Urothelium cell line (cell line): ENCODE measurements around the gene LAMA1.

ENCODE experiments used
- DNase-seq: peaks from one replicate; pipeline ENCODE4 v3.0.0; 2011; ENCODE audit warnings: low spot score, mixed read lengths
- FAIRE-seq: peaks from 2 replicates; lab custom pipeline; 2011; peaks lifted over from hg19 to GRCh38; lab: Jason Lieb, UNC

The LAMA1 gene

DNA sequence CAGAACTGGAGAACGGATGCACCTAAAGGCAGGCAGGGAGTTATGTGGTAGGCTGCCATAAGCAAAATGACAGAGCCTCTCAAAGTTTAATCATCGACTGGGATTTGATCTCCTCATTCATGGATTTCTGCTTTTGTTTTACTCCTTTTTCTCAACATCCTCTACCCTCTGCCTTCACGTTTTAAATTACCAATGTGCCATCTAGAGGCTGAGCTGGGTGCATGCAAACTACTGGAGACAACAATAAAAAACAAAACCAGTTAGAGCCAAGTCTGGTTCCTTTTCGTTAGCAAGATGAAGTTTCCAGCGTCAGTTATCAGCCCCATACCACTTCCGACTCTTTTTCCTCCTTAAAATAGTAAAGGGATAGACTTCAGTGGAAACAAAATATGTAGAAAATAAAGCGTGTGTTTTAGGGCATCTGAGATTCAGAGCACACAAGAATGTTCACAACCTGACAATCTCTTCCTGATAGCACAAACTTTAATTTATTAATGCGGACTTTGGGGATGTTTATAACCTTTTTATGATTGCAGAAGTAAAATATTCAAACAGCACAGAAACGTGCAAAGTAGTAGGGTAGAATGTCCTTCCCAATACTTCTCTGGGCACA is 117.0 kb downstream of the LAMA1 start:
- FAIRE-seq: peak; percentile 42
- DNase-seq: peak; percentile 58

DNA sequence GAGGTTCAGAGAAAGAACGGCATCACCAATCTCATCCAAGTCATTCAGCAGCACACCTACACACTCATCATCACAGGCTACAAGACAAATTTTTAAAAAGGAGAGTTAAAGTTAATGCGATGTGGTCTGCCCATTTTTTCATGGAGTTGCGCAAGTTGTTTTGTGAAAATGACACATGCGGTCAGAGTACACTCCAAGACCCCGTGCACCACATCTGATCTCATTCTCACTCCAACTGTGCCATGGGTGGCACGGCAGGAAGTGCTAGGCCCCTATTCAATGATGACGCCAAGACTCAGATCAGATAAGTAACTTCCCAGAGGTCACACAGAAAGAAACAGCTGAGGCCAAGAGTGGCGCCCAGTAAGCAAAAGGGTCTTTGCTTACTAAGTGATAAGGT is 119.8 kb downstream of the LAMA1 start:
- FAIRE-seq: no peak

DNA sequence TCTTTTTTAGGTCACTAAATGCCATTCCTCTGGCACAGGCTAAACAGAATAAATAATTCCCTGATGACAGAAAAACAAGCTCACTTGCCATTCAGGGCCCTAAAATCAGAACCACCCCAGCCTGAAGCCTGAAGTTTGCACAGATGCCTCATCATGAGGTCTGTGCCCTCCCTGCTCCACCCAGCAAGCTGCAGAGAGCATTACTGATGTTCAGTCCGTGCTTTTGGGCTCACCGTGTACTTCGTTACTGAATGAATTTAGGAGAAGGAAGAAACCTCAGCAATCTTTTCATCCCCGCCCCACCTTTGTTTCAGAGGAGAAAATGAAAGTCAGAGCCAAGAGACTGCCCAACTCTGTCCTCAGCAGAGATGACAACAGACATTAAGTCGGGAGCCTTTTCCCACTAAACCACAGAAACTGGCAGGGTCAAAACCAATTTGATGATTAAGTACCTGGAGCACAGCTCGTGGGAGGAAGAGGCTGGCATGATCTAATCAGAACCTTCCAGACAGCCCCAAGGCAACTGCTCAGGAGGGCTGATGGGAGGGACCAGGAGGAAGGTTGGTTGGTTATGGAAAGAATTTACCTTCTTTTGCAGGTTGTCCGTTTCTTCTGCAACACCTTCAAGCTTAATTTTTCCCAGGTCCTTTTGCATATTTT is 122.7 kb downstream of the LAMA1 start:
- peak; percentile 64 for DNase-seq

More for the DNA sequence above, 119.8 kb downstream of the LAMA1 start:
- no peak for DNase-seq

DNA sequence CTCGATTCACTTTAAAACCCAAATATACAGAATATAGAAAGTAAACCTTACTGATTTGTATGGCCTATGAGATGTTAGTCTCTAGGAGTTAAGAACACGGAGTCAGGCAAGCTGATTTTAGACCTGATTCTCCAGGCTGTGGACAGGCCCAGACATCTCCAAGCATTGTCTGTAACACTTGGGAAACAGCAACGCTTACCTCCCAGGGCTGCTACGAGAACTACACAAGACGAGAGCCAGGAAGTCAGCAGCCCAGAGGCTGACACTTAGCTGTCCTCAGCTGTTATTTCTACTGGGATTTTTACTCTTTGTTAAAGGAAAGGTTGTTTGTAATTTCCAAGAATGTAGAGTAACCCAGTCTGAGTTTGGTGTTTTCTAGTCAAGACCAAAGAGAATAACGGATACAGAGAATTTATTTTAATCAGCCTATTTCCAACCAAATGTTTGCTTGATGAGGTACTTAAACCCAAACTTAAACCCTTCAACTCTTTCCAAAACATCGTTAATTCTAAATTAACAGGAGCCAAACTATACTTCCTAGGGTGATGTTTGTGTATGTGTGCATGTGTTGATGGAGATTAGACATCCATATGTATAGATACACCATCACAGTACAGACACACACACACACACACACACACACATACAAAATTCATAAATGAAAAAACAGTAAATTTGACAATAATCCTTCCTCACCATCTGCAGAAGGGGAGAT is 123.4 kb downstream of the LAMA1 start:
- FAIRE-seq (peak; percentile 87), DNase-seq (no peak)

More for the DNA sequence above, 122.7 kb downstream of the LAMA1 start:
- peak; percentile 20 for FAIRE-seq

DNA sequence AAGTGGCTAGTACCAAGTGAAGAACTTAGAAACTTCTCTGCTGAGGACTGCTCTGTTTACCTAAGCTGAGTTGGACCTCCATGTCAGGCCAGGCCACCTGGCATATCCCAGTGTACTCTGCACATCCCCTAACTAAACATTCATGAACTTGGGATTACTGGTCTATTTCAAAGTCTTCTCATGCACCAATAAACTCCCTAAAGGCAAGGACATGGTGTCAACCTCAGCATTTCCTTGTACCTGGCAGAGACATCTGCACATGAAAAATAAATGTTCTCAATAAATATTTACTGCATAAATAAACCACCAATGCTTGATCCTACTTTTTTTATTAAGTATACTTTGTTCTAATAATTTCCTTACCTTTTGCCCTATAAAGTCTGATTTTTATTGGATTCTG is 124.8 kb downstream of the LAMA1 start:
- peak; percentile 74 for FAIRE-seq
- DNase-seq: no peak

DNA sequence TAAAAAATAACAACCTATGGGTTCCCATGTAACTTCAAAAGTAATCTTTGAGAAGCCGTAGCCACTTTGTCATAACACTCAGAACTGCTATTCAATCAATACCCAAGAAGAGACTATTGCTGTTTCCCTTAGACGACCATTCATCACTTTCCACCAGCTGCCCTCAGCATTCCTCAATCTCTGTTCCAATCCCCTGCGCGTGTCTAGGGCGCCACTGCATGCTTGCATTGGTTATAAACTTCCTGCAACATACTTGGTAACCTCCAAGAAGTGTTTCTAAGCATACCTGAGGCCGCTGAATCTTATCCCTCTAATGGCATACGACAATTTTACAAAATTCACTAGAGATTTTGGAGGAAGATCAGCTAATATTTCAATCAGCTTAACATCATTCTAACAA is 134.2 kb downstream of the LAMA1 start:
- no peak for DNase-seq

DNA sequence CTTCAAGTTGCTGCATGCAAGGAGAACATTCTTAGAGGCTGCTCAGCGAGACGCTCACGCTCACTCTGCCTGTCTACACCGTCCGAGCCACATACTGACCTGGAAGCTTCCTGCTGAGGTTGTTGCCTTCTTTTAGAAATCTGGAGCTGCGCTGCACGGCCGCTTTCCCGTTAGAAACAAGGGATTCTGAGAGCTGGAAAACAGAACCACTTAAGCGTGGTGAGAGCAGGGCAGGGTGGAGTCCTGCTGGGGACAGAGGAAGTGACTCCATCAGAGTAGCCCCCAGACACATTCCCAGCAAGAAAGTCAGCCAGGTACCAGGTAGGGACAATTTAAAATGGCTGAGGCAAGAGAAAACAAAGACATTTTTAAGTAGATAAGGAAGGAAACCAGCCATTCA is 135.2 kb downstream of the LAMA1 start:
- no peak for DNase-seq
- FAIRE-seq: no peak

More for the DNA sequence above, 134.2 kb downstream of the LAMA1 start:
- peak; percentile 71 for FAIRE-seq

DNA sequence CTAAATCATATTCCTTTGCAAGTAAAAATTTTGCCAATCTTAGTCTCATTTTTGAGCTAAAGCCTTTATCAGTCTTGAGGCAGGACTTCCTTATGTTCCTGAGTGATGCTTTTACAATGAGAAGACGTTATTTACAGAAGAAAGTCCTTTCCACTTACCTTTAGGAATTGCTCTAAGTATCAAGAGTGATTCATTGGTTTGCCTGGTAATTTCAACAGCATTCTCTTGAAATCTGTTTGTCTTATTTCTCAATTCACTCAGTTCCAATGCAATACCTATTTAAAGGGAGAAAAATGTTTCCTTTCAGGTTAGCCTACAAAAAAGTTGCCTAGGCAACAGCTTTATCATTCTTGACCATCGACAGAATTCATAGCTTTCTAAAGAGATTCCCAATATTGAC is 137.2 kb downstream of the LAMA1 start:
- DNase-seq (no peak), FAIRE-seq (peak; percentile 32)

DNA sequence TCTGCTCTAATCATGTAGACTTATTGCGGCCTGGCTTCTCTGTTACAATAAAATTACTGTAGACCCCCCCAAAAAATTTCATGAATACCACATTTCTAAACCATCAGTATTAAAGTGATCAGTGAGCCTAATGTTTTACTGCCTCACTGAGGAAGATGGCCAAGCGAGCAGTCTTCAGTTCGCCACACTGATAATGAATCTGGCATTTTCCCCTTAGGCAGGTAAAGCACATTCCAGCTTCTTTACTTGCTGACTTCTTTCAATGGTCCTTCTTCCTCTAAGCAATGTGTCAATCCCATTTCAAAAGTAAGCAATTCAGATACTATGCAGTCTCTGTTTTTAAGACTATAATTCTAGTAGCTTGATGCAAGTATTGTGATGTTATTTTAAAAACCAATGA is 137.6 kb downstream of the LAMA1 start:
- DNase-seq (no peak), FAIRE-seq (no peak)

DNA sequence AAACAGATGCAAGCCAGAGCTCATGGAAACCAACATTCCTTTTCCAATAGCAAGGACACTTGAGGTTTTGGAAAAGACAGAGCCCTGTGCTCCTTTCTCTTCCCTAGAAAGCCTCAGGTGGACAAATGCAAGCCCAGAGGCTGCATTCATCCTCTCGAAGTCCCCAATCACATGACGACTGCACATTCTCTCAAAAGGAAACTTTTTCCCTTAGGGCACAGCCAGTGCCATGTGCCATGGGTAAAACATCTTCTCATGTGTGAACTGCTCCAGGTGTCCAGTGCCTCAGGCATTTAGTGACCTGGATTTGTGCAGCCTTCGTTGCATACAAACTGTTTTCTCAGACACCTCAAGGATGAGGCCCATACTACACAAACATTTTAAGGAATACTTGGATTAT is 140.7 kb downstream of the LAMA1 start:
- DNase-seq (no peak), FAIRE-seq (peak; percentile 79)

DNA sequence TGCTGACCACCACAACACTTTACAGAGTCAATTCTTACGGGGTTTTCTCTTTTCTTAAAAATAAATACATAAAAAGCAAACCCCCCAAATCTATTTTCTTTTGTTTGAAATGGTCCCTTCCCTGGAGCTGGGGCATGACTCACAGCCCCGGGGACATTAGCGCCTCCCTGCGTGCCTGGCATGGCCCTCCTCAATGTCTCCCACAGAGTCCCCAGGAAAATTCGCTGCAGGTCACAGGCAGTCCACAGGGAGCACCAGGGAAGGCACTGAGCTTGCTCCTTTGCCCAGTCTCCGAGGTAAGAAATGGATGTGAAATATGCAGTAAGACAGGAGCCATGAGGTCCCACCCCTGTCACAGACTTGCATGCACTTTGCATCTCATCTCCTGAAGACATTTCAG is 142.5 kb downstream of the LAMA1 start:
- DNase-seq: no peak
- FAIRE-seq: no peak

DNA sequence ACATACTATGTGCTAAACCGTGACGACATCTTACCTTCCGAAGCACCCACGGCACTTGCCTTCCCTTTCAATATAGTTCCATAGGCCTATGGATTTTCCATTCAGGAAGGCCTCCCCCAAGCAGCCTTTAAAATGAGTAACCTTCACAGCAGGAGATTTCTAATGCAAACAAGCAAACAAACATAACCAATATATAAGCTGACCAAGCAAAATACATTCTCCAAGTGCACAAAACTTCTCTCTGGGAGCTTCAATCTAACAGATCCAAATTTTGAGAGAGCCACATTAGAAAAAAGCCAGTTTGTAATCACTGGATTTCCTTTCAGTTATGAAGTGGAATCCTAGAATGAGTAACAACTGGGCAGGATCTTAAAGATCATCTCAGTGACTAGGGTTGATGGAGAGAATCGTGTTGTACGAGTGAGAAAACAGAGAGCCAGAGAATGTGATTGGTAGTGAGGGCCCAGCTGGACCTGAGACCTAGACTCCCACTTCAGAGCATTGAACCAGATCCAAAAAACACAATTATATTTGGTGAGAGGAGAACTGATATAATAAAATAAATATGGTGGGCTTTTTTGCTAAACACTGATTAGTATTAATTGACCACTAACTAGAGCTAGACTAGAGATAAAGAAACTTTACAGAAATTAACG is 145.6 kb downstream of the LAMA1 start:
- DNase-seq (no peak), FAIRE-seq (peak; percentile 61)

DNA sequence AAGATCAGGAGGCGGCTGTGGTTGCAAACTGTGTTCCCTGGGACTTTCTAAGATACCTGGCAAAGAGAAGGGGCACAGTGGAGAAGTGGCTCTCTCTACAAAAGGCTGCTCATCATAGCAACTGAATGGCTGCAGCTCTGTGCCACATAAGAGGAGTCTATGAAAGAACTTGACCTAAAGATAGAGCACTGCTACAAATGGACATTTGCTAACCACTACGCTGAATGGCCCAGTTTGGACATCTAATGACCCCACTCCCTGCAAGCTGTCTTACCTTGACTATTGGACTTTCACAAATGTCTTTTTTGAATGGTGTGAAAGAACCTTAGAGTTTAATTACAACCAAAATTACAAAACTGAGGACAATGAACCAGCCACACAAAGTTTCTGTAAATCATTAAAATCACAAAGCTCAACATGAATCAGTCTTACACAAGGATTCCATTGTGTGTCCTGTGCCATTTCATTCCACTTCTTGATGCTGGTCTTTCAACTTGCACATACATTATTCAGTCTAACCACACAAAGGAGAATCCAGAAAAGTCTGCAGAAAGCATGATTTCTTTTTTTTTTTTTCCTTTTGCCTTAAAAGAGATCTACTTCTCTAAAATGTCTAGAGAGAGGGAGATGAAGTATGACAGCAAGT is 154.0 kb downstream of the LAMA1 start:
- DNase-seq (no peak), FAIRE-seq (no peak)

DNA sequence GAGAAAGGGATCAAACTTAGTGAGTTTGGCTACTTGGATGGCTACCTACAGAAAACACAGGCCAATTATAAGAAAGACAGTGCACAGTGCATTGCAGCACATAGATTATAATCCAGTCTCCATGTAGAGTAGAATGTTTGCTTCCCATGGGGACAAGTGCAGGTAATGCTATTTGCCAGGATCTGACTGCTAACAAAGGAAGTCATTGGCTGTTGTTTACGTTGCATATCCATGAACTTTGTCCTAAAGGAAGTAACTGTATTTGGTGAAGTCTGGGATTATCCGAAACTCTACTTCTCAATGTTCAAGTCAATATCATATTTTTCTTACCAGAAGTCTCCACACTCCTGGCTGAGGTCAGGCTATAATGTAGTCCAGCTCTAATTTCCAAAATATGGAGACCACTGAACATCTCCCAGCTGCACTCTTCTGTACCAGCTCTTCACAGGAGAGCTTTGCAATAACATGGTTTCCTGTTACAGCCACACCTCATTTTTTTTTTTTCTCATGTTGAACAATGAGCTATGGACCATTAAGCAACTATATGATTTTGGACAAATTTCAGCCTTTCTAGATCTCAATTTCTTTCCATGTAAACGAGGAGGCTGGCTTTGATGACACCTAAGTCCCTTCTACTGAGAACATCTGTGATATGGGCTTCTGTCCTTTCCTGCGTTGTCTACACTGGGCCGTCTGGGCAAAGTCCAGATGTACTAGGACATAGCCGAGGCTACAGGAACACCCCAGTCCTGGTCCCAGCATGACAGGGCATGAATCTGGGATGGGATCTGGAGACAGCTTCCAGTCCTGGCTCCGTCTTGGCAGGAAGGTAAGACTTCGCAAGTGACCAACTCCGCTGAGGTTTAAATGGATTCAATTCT is 154.8 kb downstream of the LAMA1 start:
- no peak for DNase-seq
- peak; percentile 79 for FAIRE-seq

DNA sequence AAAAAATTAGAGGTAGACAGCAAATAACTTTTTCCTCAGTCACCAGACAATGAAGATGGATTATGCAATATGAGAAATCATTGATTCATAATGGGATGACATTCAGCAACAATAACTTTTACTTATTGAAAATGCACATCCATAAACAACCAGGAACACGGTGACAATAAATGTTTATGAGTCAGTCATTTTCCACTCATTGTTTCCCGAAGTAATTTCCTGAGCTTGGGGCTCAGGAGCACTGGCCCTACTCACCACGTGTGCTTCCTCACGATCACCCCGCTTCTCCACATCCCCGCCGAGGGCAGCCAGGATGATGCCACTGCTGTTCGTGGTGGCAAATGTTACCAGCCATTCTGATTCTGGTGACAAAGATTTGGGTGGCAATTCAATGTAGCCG is 156.3 kb downstream of the LAMA1 start:
- FAIRE-seq: peak; percentile 94

DNA sequence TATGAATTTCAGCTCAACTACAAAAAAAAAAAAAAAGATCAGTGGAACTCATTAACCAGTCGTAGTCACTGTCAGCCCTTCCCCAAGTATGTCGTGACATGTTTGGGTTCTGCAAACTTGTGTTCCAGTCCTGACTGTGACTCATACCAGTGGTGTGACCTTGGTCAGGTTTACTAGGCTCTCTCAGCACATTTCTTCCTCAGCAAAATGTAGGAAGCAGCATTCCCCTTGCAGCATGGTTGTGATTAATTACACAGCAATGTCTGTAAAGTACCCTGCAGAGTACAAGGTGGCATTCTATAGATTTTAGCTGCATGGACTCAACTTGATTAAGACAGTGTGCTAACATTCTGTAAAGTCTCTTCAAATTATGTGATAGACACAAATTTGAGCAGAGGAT is 156.9 kb downstream of the LAMA1 start:
- peak; percentile 99 for FAIRE-seq
- DNase-seq: peak; percentile 83

More for the DNA sequence above, 156.3 kb downstream of the LAMA1 start:
- DNase-seq: no peak

DNA sequence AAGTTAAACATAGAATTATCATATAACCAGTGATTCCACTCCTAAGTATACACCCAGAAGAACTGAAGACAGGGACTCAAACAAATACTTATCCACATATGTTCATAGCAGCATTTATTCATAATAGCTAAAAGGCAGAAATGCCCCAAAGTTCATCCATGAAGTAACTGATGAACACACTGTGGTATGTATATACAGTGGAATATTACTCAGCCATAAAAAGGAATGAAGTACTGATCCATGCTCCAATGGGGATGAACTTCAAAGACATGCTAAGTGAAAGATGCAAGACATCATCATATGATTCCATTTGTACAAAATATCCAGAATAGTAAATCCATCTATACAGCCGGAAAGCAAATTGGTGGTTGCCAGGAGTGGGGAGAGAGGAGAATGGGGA is 157.5 kb downstream of the LAMA1 start:
- FAIRE-seq (peak; percentile 88), DNase-seq (no peak)

DNA sequence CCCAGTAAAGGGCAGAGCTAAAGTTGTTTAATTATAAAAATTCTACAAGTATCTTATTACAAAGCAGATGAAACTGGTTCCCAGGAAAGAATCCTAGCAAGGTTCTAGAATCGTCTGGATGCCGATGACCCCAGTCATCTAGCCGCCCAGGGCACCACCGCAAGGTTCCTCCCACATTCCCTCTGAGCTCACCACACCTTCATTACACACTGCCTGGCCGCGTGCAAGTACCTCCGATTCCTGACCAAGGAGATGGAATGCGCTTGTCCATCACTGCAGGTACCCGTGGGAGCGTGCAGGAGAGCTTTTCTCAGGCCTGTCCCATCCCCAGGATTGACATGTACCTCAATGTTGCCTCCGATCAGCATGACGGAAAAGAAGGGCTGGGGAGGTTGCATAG is 158.5 kb downstream of the LAMA1 start:
- DNase-seq: peak; percentile 90
- FAIRE-seq: peak; percentile 99

DNA sequence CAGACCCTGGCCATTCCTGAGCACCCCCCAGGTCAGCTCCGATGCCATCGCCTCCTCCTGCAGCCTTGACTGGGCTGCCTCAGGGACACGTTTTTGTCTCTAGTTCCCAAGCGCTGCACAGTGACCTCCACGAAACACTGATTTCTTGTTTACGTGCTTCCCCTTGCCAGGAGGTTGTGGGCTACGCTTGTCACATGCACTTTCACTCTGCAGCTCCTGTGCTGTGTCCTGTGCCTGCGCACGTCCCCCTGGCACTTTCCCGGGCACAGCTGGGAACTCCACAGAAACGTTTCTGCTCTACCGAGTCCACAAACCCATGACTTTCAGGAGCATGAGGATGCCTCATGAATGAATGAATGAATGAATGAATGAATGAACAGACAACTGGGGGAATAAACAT is 160.6 kb downstream of the LAMA1 start:
- FAIRE-seq (no peak), DNase-seq (no peak)

DNA sequence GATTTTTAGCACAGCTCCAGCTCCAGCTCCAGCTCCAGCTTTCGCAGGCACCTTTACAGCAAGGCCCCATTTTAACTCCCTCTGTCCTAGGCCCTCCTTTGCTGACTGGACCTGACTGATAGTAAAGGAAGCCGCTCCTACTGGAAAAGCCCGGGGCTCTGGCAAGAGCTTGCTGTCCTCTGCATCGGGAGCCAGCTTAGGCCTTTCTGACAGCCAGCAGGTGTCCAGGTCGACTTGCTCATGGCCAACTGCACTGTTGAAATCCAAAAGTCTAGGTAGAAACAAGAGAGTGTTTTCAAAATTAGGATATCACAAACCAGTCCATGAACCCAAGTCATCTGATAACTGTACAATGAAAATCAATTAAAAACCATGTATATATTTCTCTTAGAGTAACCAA is 161.1 kb downstream of the LAMA1 start:
- FAIRE-seq (no peak), DNase-seq (no peak)
